Measurements from ENCODE around the gene NTN3.

DNA sequence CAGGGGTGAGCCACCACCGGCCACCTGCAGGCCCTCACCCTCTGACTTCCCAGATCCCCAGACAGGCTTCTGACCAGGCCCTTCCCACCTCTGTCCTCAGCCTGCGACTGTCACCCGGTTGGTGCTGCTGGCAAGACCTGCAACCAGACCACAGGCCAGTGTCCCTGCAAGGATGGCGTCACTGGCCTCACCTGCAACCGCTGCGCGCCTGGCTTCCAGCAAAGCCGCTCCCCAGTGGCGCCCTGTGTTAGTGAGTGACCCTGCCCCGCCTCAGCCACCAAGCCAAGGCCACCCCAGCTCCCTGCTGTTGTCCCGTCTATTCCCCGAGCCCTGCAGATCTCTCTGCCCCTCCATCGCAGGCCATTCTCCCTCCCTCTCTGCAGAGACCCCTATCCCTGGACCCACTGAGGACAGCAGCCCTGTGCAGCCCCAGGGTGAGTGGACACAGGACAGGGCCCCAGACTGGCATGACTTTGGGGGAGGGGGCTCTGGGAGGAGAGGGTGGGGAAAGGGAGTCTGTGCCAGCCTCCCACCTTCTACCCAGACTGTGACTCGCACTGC is 1.9 kb downstream of the NTN3 start:
- TF ChIP-seq CTCF (IDR thresholded peaks at IDR 0.05; ENCODE audit: low read length) (no peak), EZH2 (IDR thresholded peaks at IDR 0.05; ENCODE audit: borderline replicate concordance, low read length) (no peak)

Measured in OCI-LY1 (cell line).